K562 (cell line): ENCODE data around the gene GNA14.

Experiments
- CREB1 ChIP-seq, 2 experiments: sonication (generic) in 1 of 2; formaldehyde crosslinking in 1 of 2; IDR thresholded peaks; 2 replicates each; pipeline versions ENCODE4 v1.6.1 to v1.8.0; 2012 to 2022; ENCODE audit warnings: inconsistent platforms in 1 of 2, mild to moderate bottlenecking in 1 of 2, missing genetic modification reagents in 1 of 2, moderate library complexity in 1 of 2
- EZH2 ChIP-seq: IDR thresholded peaks from 2 replicates; pipeline ENCODE4 v1.6.1; 2012; ENCODE audit warnings: low read depth, mild to moderate bottlenecking, inconsistent platforms, low read length, borderline replicate concordance
- PML ChIP-seq: IDR thresholded peaks from 2 replicates; pipeline ENCODE4 v1.6.1; 2012; ENCODE audit warnings: low read length, inconsistent platforms
- POLR2A ChIP-seq: fragments of 450-650 bp; conservative IDR thresholded peaks from 2 replicates; pipeline ENCODE4 v1.6.1; 2016
- RNF2 ChIP-seq: sonication (generic); IDR thresholded peaks from 2 replicates; pipeline ENCODE4 v1.6.1; 2016
- SAP30 ChIP-seq: fragments of 200-600 bp; sonication (generic); IDR thresholded peaks from 2 replicates; pipeline ENCODE4 v1.6.1; 2012; ENCODE audit warnings: borderline replicate concordance, low read depth, mild to moderate bottlenecking, moderate library complexity, low read length, control low read depth, inconsistent platforms; ENCODE audit not compliant: insufficient read depth, poor library complexity, severe bottlenecking
- ZFP36 ChIP-seq: fragments of 150-350 bp; IDR thresholded peaks from 2 replicates; pipeline ENCODE4 v1.6.1; 2018; ENCODE audit warnings: low read length, low read depth; ENCODE audit not compliant: partially characterized antibody
- ZNF232 ChIP-seq: sonication (generic); formaldehyde crosslinking; IDR thresholded peaks from 2 replicates; pipeline ENCODE4 v1.8.0; 2022; ENCODE audit warnings: mild to moderate bottlenecking, missing genetic modification reagents
- TF ChIP-seq, protein P1 (sequence below), 2 experiments: fragments of 450-650 bp; formaldehyde crosslinking in 1 of 2; IDR thresholded peaks; 2 replicates each; pipeline versions ENCODE4 v1.4.0 to v1.6.1; 2014 to 2020; ENCODE audit warnings: mild to moderate bottlenecking in 2 of 2, borderline replicate concordance in 1 of 2, low read depth in 1 of 2
- TF ChIP-seq, protein P2 (sequence below), 3 experiments: IDR thresholded peaks in 2 of 3; conservative IDR thresholded peaks in 1 of 3; 2 replicates each; pipeline ENCODE4 v1.5.1; 2011 to 2012; ENCODE audit warnings: low read length in 3 of 3, mild to moderate bottlenecking in 3 of 3, control low read depth in 2 of 3, improper control_type of control experiment in 1 of 3, inconsistent platforms in 1 of 3, low read depth in 1 of 3, mixed read lengths in 1 of 3, moderate library complexity in 1 of 3; ENCODE audit not compliant: insufficient read depth in 2 of 3

DNA sequence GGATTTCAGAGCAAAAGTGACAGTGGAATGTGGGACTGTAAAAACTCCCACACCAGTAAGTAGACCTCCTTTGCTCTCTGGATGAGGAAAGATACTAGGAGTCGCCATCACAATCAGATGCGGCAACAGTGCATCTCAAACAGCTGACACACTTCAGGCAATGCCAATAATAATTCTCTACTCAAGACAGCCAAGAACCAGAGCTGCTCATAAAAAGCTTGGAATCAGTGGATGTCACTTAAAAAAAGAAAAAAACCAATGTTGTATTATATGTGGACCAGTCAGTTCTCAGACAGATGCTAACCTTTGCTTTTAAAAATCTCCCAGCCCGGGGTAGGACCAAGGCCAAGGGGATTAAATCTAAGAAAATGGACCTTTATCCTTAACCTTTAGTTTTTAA, 185.0 kb downstream of the GNA14 start:
- TF ChIP-seq EZH2, result no peak
- TF ChIP-seq POLR2A, result no peak
- TF ChIP-seq, protein P1, sequence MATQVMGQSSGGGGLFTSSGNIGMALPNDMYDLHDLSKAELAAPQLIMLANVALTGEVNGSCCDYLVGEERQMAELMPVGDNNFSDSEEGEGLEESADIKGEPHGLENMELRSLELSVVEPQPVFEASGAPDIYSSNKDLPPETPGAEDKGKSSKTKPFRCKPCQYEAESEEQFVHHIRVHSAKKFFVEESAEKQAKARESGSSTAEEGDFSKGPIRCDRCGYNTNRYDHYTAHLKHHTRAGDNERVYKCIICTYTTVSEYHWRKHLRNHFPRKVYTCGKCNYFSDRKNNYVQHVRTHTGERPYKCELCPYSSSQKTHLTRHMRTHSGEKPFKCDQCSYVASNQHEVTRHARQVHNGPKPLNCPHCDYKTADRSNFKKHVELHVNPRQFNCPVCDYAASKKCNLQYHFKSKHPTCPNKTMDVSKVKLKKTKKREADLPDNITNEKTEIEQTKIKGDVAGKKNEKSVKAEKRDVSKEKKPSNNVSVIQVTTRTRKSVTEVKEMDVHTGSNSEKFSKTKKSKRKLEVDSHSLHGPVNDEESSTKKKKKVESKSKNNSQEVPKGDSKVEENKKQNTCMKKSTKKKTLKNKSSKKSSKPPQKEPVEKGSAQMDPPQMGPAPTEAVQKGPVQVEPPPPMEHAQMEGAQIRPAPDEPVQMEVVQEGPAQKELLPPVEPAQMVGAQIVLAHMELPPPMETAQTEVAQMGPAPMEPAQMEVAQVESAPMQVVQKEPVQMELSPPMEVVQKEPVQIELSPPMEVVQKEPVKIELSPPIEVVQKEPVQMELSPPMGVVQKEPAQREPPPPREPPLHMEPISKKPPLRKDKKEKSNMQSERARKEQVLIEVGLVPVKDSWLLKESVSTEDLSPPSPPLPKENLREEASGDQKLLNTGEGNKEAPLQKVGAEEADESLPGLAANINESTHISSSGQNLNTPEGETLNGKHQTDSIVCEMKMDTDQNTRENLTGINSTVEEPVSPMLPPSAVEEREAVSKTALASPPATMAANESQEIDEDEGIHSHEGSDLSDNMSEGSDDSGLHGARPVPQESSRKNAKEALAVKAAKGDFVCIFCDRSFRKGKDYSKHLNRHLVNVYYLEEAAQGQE (IDR thresholded peaks at IDR 0.05; ENCODE audit: borderline replicate concordance), result no peak
- TF ChIP-seq, protein P1 (CRISPR knock-in tag; IDR thresholded peaks at IDR 0.05; ENCODE audit: low read depth), result no peak
- TF ChIP-seq CREB1 (IDR thresholded peaks at IDR 0.05), result no peak
- no peak for TF ChIP-seq CREB1 (CRISPR knock-in tag; IDR thresholded peaks at IDR 0.05)
- no peak for TF ChIP-seq ZNF232
- no peak for TF ChIP-seq RNF2
- no peak for TF ChIP-seq PML
- TF ChIP-seq SAP30, result no peak
- no peak for TF ChIP-seq ZFP36
- TF ChIP-seq, protein P2, sequence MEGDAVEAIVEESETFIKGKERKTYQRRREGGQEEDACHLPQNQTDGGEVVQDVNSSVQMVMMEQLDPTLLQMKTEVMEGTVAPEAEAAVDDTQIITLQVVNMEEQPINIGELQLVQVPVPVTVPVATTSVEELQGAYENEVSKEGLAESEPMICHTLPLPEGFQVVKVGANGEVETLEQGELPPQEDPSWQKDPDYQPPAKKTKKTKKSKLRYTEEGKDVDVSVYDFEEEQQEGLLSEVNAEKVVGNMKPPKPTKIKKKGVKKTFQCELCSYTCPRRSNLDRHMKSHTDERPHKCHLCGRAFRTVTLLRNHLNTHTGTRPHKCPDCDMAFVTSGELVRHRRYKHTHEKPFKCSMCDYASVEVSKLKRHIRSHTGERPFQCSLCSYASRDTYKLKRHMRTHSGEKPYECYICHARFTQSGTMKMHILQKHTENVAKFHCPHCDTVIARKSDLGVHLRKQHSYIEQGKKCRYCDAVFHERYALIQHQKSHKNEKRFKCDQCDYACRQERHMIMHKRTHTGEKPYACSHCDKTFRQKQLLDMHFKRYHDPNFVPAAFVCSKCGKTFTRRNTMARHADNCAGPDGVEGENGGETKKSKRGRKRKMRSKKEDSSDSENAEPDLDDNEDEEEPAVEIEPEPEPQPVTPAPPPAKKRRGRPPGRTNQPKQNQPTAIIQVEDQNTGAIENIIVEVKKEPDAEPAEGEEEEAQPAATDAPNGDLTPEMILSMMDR (IDR thresholded peaks at IDR 0.05 in 2 of 3, conservative IDR thresholded peaks at IDR 0.05 in 1 of 3; ENCODE audit: insufficient read depth in 2 of 3, low read depth in 1 of 3, low read length in 3 of 3), result no peak
